ENCODE measurements around the gene NAPEPLD. TPM values are rescaled to one million over a fixed set of nuclear protein-coding genes. Genes with fewer than 3 reads are reported as not detected.

NAPEPLD gene
- total RNA-seq, 1 experiment from 2014 or later, result 7.5 TPM

DNA sequence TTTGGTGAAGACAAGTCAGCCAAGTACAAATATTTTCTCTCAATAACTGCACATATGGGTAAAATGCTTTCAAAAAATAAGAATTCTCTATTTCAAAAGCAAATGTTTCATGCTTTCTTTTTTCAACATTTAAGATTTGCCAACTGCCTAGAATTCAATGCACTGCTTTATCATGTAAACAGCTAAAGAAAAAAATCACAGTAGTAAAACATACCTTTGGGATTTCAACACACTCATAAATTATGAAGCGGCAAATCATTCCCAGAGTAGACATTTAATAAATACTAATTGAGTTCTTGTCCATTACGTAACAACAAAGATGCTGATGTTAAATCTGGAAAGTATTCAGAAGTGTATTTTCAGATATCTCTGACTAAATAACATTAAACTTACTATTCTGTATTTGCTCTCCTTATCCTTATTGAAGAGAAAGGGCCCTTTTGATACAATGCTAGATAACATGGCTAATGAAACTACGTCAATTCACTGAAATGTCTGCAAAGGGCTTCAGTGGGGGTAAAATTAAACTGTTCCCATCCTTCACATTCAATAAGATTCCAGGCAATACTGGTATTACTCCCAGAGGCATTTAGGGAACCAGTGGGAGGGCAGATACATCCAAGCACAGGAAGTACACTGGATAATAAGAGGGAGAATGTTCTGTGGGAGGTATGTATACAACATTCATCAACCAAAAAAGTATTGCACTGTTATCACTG is 13.9 kb downstream of the NAPEPLD start:
- Mint-ChIP-seq H3K36me3 (no peaks in the 10 kb centered on the region), H3K9me3 (no peaks in the 10 kb centered on the region), H3K27ac (no peak overlapping the region), H3K27me3 (ENCODE audit: low read depth) (no peaks in the 10 kb centered on the region; the same call in 1 of the 2 replicates), H3K4me1 (peaks cover 13% of the 10 kb centered on the region), H3K4me3 (no peak overlapping the region)
- TF ChIP-seq GTF2I (CRISPR knock-in tag; conservative IDR thresholded peaks at IDR 0.05) (no peak), CREM (CRISPR knock-in tag; IDR thresholded peaks at IDR 0.05) (no peak), MYBL2 (CRISPR knock-in tag; IDR thresholded peaks at IDR 0.05) (no peak), NR1H2 (CRISPR knock-in tag; IDR thresholded peaks at IDR 0.05) (no peak)
- TF ChIP-seq, protein P1, sequence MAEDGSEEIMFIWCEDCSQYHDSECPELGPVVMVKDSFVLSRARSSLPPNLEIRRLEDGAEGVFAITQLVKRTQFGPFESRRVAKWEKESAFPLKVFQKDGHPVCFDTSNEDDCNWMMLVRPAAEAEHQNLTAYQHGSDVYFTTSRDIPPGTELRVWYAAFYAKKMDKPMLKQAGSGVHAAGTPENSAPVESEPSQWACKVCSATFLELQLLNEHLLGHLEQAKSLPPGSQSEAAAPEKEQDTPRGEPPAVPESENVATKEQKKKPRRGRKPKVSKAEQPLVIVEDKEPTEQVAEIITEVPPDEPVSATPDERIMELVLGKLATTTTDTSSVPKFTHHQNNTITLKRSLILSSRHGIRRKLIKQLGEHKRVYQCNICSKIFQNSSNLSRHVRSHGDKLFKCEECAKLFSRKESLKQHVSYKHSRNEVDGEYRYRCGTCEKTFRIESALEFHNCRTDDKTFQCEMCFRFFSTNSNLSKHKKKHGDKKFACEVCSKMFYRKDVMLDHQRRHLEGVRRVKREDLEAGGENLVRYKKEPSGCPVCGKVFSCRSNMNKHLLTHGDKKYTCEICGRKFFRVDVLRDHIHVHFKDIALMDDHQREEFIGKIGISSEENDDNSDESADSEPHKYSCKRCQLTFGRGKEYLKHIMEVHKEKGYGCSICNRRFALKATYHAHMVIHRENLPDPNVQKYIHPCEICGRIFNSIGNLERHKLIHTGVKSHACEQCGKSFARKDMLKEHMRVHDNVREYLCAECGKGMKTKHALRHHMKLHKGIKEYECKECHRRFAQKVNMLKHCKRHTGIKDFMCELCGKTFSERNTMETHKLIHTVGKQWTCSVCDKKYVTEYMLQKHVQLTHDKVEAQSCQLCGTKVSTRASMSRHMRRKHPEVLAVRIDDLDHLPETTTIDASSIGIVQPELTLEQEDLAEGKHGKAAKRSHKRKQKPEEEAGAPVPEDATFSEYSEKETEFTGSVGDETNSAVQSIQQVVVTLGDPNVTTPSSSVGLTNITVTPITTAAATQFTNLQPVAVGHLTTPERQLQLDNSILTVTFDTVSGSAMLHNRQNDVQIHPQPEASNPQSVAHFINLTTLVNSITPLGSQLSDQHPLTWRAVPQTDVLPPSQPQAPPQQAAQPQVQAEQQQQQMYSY (CRISPR knock-in tag; IDR thresholded peaks at IDR 0.05), result no peak
- ATAC-seq (no peak; the same call in 1 of the 2 replicates), DNase-seq (ENCODE audit: low spot score) (no peak)
- ChIA-PET POLR2A (no interaction called here), CTCF (no interaction called here)

DNA sequence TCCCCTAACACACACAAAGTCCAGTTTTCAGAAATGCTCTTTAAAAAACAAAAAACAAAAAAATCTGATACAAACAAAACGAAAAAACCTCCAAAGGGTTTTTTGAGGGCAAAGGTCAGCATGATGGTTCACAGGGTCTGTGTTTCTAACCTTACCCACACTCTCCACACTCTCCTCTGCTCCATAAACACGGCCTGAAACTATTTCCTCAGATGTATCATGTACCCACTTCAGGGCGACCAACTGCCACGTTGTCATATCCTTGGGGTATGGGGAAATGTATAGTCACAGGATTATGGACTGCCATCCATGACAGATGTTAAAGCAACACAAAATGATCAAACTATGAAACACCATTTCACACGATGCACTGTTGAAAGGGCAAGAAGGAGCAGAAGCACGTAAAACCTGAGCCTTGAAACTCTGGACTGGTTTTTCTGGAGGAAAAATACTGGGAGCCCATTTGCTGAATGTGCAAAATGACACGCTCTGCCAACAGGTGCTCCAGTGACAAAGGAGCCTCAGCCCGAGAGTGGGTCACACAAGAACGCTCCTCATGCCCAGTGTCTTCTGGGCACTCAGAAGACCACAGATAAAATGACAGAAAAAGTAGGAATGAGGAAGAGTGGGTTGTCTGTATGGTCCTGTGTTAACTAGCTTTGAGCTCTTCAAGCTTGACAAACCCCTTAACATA is 15.8 kb downstream of the NAPEPLD start:
- Mint-ChIP-seq H3K9me3 (no peaks in the 10 kb centered on the region), H3K36me3 (peaks cover 4% of the 10 kb centered on the region), H3K4me3 (no peak overlapping the region), H3K27ac (no peak overlapping the region), H3K27me3 (ENCODE audit: low read depth) (no peaks in the 10 kb centered on the region; the same call in 1 of the 2 replicates), H3K4me1 (peaks cover 13% of the 10 kb centered on the region)
- TF ChIP-seq CBFB (CRISPR knock-in tag; IDR thresholded peaks at IDR 0.05; ENCODE audit: low read depth) (no peak), RORB (CRISPR knock-in tag; IDR thresholded peaks at IDR 0.05) (no peak), ZNF219 (CRISPR knock-in tag; IDR thresholded peaks at IDR 0.05; ENCODE audit: borderline replicate concordance) (no peak), CREM (CRISPR knock-in tag; IDR thresholded peaks at IDR 0.05) (no peak), IRF2 (CRISPR knock-in tag; IDR thresholded peaks at IDR 0.05; ENCODE audit: borderline replicate concordance, low read depth) (no peak), GABPB1 (CRISPR knock-in tag; IDR thresholded peaks at IDR 0.05) (no peak), JAZF1 (CRISPR knock-in tag; IDR thresholded peaks at IDR 0.05) (no peak), CREB1 (CRISPR knock-in tag; IDR thresholded peaks at IDR 0.05) (no peak), ZNF317 (CRISPR knock-in tag; IDR thresholded peaks at IDR 0.05; ENCODE audit: borderline replicate concordance, low read depth) (no peak), ZNF138 (CRISPR knock-in tag; conservative IDR thresholded peaks at IDR 0.05) (no peak), FOXJ3 (CRISPR knock-in tag; IDR thresholded peaks at IDR 0.05; ENCODE audit: borderline replicate concordance) (no peak)
- TF ChIP-seq, protein P2, sequence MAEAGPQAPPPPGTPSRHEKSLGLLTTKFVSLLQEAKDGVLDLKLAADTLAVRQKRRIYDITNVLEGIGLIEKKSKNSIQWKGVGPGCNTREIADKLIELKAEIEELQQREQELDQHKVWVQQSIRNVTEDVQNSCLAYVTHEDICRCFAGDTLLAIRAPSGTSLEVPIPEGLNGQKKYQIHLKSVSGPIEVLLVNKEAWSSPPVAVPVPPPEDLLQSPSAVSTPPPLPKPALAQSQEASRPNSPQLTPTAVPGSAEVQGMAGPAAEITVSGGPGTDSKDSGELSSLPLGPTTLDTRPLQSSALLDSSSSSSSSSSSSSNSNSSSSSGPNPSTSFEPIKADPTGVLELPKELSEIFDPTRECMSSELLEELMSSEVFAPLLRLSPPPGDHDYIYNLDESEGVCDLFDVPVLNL (CRISPR knock-in tag; IDR thresholded peaks at IDR 0.05; ENCODE audit: borderline replicate concordance, low read depth), result no peak
- TF ChIP-seq, protein P3, sequence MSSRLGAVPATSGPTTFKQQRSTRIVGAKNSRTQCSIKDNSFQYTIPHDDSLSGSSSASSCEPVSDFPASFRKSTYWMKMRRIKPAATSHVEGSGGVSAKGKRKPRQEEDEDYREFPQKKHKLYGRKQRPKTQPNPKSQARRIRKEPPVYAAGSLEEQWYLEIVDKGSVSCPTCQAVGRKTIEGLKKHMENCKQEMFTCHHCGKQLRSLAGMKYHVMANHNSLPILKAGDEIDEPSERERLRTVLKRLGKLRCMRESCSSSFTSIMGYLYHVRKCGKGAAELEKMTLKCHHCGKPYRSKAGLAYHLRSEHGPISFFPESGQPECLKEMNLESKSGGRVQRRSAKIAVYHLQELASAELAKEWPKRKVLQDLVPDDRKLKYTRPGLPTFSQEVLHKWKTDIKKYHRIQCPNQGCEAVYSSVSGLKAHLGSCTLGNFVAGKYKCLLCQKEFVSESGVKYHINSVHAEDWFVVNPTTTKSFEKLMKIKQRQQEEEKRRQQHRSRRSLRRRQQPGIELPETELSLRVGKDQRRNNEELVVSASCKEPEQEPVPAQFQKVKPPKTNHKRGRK (CRISPR knock-in tag; IDR thresholded peaks at IDR 0.05; ENCODE audit: borderline replicate concordance), result no peak
- TF ChIP-seq, protein P4, sequence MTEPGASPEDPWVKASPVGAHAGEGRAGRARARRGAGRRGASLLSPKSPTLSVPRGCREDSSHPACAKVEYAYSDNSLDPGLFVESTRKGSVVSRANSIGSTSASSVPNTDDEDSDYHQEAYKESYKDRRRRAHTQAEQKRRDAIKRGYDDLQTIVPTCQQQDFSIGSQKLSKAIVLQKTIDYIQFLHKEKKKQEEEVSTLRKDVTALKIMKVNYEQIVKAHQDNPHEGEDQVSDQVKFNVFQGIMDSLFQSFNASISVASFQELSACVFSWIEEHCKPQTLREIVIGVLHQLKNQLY (CRISPR knock-in tag; IDR thresholded peaks at IDR 0.05), result no peak
- TF ChIP-seq, protein P5, sequence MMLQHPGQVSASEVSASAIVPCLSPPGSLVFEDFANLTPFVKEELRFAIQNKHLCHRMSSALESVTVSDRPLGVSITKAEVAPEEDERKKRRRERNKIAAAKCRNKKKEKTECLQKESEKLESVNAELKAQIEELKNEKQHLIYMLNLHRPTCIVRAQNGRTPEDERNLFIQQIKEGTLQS (CRISPR knock-in tag; conservative IDR thresholded peaks at IDR 0.05), result no peak
- TF ChIP-seq, protein P6, sequence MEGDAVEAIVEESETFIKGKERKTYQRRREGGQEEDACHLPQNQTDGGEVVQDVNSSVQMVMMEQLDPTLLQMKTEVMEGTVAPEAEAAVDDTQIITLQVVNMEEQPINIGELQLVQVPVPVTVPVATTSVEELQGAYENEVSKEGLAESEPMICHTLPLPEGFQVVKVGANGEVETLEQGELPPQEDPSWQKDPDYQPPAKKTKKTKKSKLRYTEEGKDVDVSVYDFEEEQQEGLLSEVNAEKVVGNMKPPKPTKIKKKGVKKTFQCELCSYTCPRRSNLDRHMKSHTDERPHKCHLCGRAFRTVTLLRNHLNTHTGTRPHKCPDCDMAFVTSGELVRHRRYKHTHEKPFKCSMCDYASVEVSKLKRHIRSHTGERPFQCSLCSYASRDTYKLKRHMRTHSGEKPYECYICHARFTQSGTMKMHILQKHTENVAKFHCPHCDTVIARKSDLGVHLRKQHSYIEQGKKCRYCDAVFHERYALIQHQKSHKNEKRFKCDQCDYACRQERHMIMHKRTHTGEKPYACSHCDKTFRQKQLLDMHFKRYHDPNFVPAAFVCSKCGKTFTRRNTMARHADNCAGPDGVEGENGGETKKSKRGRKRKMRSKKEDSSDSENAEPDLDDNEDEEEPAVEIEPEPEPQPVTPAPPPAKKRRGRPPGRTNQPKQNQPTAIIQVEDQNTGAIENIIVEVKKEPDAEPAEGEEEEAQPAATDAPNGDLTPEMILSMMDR (IDR thresholded peaks at IDR 0.05), result no peak
- TF ChIP-seq, protein P7, sequence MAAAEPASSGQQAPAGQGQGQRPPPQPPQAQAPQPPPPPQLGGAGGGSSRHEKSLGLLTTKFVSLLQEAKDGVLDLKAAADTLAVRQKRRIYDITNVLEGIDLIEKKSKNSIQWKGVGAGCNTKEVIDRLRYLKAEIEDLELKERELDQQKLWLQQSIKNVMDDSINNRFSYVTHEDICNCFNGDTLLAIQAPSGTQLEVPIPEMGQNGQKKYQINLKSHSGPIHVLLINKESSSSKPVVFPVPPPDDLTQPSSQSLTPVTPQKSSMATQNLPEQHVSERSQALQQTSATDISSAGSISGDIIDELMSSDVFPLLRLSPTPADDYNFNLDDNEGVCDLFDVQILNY (CRISPR knock-in tag; IDR thresholded peaks at IDR 0.05), result no peak
- POLR2A ChIA-PET, result no interaction called here
- ATAC-seq (no peak), DNase-seq (ENCODE audit: low spot score) (no peak)
- CTCF ChIA-PET, result no interaction called here
